H9 (cell line): Measurements from ENCODE around the gene RBM12. TPM values are rescaled to one million over a fixed set of nuclear protein-coding genes. Genes with fewer than 3 reads are reported as not detected.

Source experiments
- DNase-seq: peaks from one replicate; pipeline ENCODE4 v3.0.0-alpha.2; 2017
- H2AFZ ChIP-seq: one replicate; pipeline ENCODE4 v1.6.1; 2013; ENCODE audit warnings: mild to moderate bottlenecking, low read length, control low read depth, moderate library complexity
- H2AK5ac ChIP-seq: 2 replicates; pipeline ENCODE4 v1.6.1; 2013; ENCODE audit warnings: low read length, control low read depth, mixed read lengths; ENCODE audit not compliant: insufficient read length
- H2BK120ac ChIP-seq: one replicate; pipeline ENCODE4 v1.6.1; 2013; ENCODE audit warnings: low read depth, mild to moderate bottlenecking, low read length, control low read depth, inconsistent platforms; ENCODE audit not compliant: poor library complexity, severe bottlenecking
- H2BK12ac ChIP-seq: 2 replicates; pipeline ENCODE4 v1.6.1; 2013; ENCODE audit warnings: low read length, control low read depth, mixed read lengths, low read depth; ENCODE audit not compliant: insufficient read length
- H2BK15ac ChIP-seq: 2 replicates; pipeline ENCODE4 v1.6.1; 2013; ENCODE audit warnings: low read depth, low read length, control low read depth
- H2BK20ac ChIP-seq: one replicate; pipeline ENCODE4 v1.6.1; 2013; ENCODE audit warnings: low read depth, mild to moderate bottlenecking, low read length, control low read depth, inconsistent platforms; ENCODE audit not compliant: poor library complexity, severe bottlenecking
- H2BK5ac ChIP-seq: 2 replicates; pipeline ENCODE4 v1.6.1; 2013; ENCODE audit warnings: low read length, control low read depth, mixed read lengths; ENCODE audit not compliant: insufficient read length
- H3K14ac ChIP-seq: 2 replicates; pipeline ENCODE4 v1.6.1; 2013; ENCODE audit warnings: low read length, control low read depth; ENCODE audit not compliant: insufficient read depth
- H3K18ac ChIP-seq: 2 replicates; pipeline ENCODE4 v1.6.1; 2013; ENCODE audit warnings: low read depth, mild to moderate bottlenecking, mixed read lengths, low read length, control low read depth; ENCODE audit not compliant: insufficient read length
- H3K23ac ChIP-seq: 2 replicates; pipeline ENCODE4 v1.6.1; 2013; ENCODE audit warnings: low read length, control low read depth, mixed read lengths, low read depth; ENCODE audit not compliant: insufficient read length
- H3K23me2 ChIP-seq: 2 replicates; pipeline ENCODE4 v1.6.1; 2013; ENCODE audit warnings: low read depth, mild to moderate bottlenecking, mixed read lengths, low read length, control low read depth; ENCODE audit not compliant: insufficient read length, poor library complexity, severe bottlenecking
- H3K27ac ChIP-seq: 2 replicates; pipeline ENCODE4 v1.5.1; 2013; ENCODE audit warnings: low read length, control low read depth, mixed read lengths, low read depth; ENCODE audit not compliant: insufficient read length
- H3K27me3 ChIP-seq: 2 replicates; pipeline ENCODE4 v1.6.1; 2013; ENCODE audit warnings: low read length, control low read depth, inconsistent platforms; ENCODE audit not compliant: insufficient read depth
- H3K4ac ChIP-seq: 2 replicates; pipeline ENCODE4 v1.6.1; 2013; ENCODE audit warnings: low read depth, mild to moderate bottlenecking, control low read depth, inconsistent platforms, low read length, moderate library complexity
- H3K4me1 ChIP-seq: 2 replicates; pipeline ENCODE4 v1.6.1; 2013; ENCODE audit warnings: low read length, control low read depth, inconsistent platforms; ENCODE audit not compliant: insufficient read depth
- H3K4me2 ChIP-seq: 2 replicates; pipeline ENCODE4 v1.6.1; 2013; ENCODE audit warnings: low read length, control low read depth, mixed read lengths; ENCODE audit not compliant: insufficient read length, insufficient read depth
- H3K56ac ChIP-seq: 2 replicates; pipeline ENCODE4 v1.6.1; 2013; ENCODE audit warnings: low read depth, mild to moderate bottlenecking, mixed read lengths, low read length, control low read depth; ENCODE audit not compliant: insufficient read length
- H3K79me1 ChIP-seq: 2 replicates; pipeline ENCODE4 v1.6.1; 2013; ENCODE audit warnings: low read depth, mild to moderate bottlenecking, moderate library complexity, low read length, control low read depth, inconsistent platforms; ENCODE audit not compliant: insufficient read depth, poor library complexity, severe bottlenecking
- H3K79me2 ChIP-seq: 2 replicates; pipeline ENCODE4 v1.6.1; 2013; ENCODE audit warnings: low read length, control low read depth, inconsistent platforms; ENCODE audit not compliant: insufficient read depth
- H3K9ac ChIP-seq: 2 replicates; pipeline ENCODE4 v1.6.1; 2013; ENCODE audit warnings: low read length, control low read depth, mixed read lengths; ENCODE audit not compliant: insufficient read length; ENCODE audit errors: extremely low read depth
- H3K9me3 ChIP-seq: one replicate; pipeline ENCODE4 v1.6.1; 2013; ENCODE audit warnings: low read depth, low read length, inconsistent platforms; ENCODE audit not compliant: control insufficient read depth
- H3T11ph ChIP-seq: one replicate; pipeline ENCODE4 v1.6.1; 2013; ENCODE audit warnings: mild to moderate bottlenecking, low read length, control low read depth, inconsistent platforms
- H4K20me1 ChIP-seq: one replicate; pipeline ENCODE4 v1.6.1; 2013; ENCODE audit not compliant: control insufficient read depth, insufficient read length, insufficient read depth
- H4K5ac ChIP-seq: 2 replicates; pipeline ENCODE4 v1.6.1; 2013; ENCODE audit warnings: low read depth, mild to moderate bottlenecking, mixed read lengths, low read length, control low read depth; ENCODE audit not compliant: insufficient read length
- H4K8ac ChIP-seq: replicated peaks from 2 replicates; pipeline ENCODE4 v1.6.1; 2013; ENCODE audit warnings: low read length, control low read depth, mixed read lengths, low read depth; ENCODE audit not compliant: insufficient read length
- H4K91ac ChIP-seq: 2 replicates; pipeline ENCODE4 v1.6.1; 2013; ENCODE audit warnings: low read depth, mild to moderate bottlenecking, moderate library complexity, mixed read lengths, low read length, control low read depth; ENCODE audit not compliant: insufficient read length
- H3K27ac Mint-ChIP-seq, 3 experiments: 2 replicates in 2 of 3; 3 replicates in 1 of 3; pipeline ENCODE4 v1.8.0; 2020 to 2021; ENCODE audit warnings: mixed read lengths in 3 of 3, mild to moderate bottlenecking in 1 of 3, moderate library complexity in 1 of 3
- H3K27me3 Mint-ChIP-seq: 2 replicates; pipeline ENCODE4 v1.8.0; 2021; ENCODE audit warnings: low read depth, mild to moderate bottlenecking, moderate library complexity, mixed read lengths
- H3K36me3 Mint-ChIP-seq, 3 experiments: 2 replicates in 2 of 3; 3 replicates in 1 of 3; pipeline ENCODE4 v1.8.0; 2020 to 2021; ENCODE audit warnings: low read depth in 3 of 3, mixed read lengths in 3 of 3; ENCODE audit not compliant: insufficient read depth in 1 of 3
- H3K4me1 Mint-ChIP-seq, 2 experiments: 2 replicates each; pipeline ENCODE4 v1.8.0; 2020; ENCODE audit warnings: mixed read lengths in 2 of 2
- H3K4me3 Mint-ChIP-seq, 2 experiments: 2 replicates in 1 of 2; 3 replicates in 1 of 2; pipeline ENCODE4 v1.8.0; 2020 to 2021; ENCODE audit warnings: mild to moderate bottlenecking in 2 of 2, mixed read lengths in 2 of 2, moderate library complexity in 1 of 2
- H3K9me3 Mint-ChIP-seq, 2 experiments: 2 replicates in 1 of 2; 3 replicates in 1 of 2; pipeline ENCODE4 v1.8.0; 2020; ENCODE audit warnings: mild to moderate bottlenecking in 2 of 2, mixed read lengths in 2 of 2, moderate library complexity in 1 of 2
- CTCF ChIP-seq: fragments of 200-600 bp; sonication (generic); conservative IDR thresholded peaks from 3 replicates; pipeline ENCODE4 v1.8.0; 2021; ENCODE audit warnings: antibody characterized with exemption, mild to moderate bottlenecking
- WGBS: extraction: QIAGEN DNeasy Blood & Tissue Kit; methylation state at CpG from one replicate; pipeline ENCODE4 v1.1.7; 2013; ENCODE audit warnings: missing lambda C conversion rate, low lambda C conversion rate, mixed read lengths; ENCODE audit not compliant: insufficient read length; ENCODE audit errors: extremely low coverage; 5-methylcytosine and 5-hydroxymethylcytosine counted together
- total RNA-seq: library from RNA; stranded (reverse); gene quantifications from 2 replicates; pipeline ENCODE4 v1.2.1, GENCODE V29; 2021

Gene RBM12
- total RNA-seq, 1 experiment from 2014 or later = 260 TPM

DNA sequence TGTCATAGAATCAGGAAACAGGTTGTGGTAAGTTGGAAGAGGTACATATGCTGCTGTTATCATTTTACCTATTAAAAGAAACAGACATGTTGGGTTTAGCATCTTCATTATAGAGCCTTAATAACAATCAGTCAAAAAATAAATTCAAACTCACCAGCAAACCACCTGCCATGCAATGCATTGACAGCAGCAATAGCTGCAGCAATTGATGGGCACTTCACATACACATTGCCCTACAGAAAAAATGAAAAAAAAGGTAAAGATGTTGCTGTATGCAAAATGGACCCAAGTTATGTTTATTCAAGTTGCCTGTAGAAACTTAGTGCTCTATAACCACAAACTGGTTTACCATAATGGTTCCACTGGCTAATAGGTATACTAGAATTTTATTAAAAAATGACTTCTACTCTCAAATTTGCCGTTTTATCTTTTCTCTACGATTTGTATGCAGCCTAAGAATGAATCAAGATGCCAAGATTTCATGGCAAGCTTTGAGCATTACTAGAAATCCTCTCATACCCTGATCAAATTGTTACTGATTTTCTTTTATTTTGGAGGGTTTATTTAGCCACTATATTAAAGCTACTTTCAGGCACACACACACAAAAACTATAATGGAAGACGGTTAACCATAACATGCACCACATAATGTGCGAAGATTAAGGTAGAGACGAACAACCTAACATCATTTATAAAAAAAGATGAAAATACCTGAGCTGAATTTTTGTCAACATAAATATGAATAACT is 40.0 kb upstream of the RBM12 start:
- H4K8ac ChIP-seq = no peak overlapping the region

More for the DNA sequence above, 40.0 kb upstream of the RBM12 start:
- H3K27me3 Mint-ChIP-seq = no peaks in the 10 kb centered on the region
- Histone ChIP-seq H3K4ac (no peak overlapping the region), H4K91ac (no peak overlapping the region), H2AFZ (no peak overlapping the region), H3K27me3 (no peaks in the 10 kb centered on the region), H2AK5ac (no peak overlapping the region), H2BK120ac (no peak overlapping the region), H2BK5ac (no peak overlapping the region), H3K56ac (no peak overlapping the region), H2BK15ac (no peak overlapping the region), H3K4me1 (no peaks in the 10 kb centered on the region), H2BK20ac (no peak overlapping the region), H3K14ac (no peak overlapping the region), H3K9me3 (no peaks in the 10 kb centered on the region), H2BK12ac (no peak overlapping the region), H4K5ac (no peak overlapping the region), H4K20me1 (no peaks in the 10 kb centered on the region), H3K23ac (no peak overlapping the region), H3K79me2 (no peaks in the 10 kb centered on the region), H3K27ac (no peak overlapping the region), H3K79me1 (no peaks in the 10 kb centered on the region), H3T11ph (no peak overlapping the region), H3K4me2 (no peak overlapping the region), H3K23me2 (no peaks in the 10 kb centered on the region), H3K18ac (no peak overlapping the region), H3K9ac (no peak overlapping the region)
- no peak for TF ChIP-seq CTCF
- H3K9me3 Mint-ChIP-seq = no peaks in the 10 kb centered on the region
- WGBS = no CpG with 5 or more reads among the region's 5 CpGs
- H3K36me3 Mint-ChIP-seq = peaks cover 33 to 73% (median 59%) of the 10 kb centered on the region in 3 experiments; a peak in 6 of 7 replicates
- H3K4me3 Mint-ChIP-seq = no peak overlapping the region
- peaks cover 8 to 10% of the 10 kb centered on the region in 2 experiments for H3K4me1 Mint-ChIP-seq
- DNase-seq = no peak
- H3K27ac Mint-ChIP-seq = peak overlapping the region in 1 of 3 experiments; percentile 18; a peak in 1 of 7 replicates
